Large intestine (tissue), 3 donors: Measurements from ENCODE around the gene SLC37A1. TPM values are rescaled to one million over a fixed set of nuclear protein-coding genes. Genes with fewer than 3 reads are reported as not detected.

Experiments
- DNase-seq, 2 donors: peaks; one replicate each; pipeline versions ENCODE4 v3.0.0 to v3.0.0-alpha.2; 2013
- H3K27ac ChIP-seq: one replicate; pipeline ENCODE4 v1.5.1; 2013; ENCODE audit warnings: low read length
- H3K27me3 ChIP-seq: 2 replicates; pipeline ENCODE4 v1.6.1; 2013; ENCODE audit warnings: low read length; ENCODE audit not compliant: control insufficient read depth, insufficient read depth
- H3K36me3 ChIP-seq: 2 replicates; pipeline ENCODE4 v1.6.1; 2013; ENCODE audit warnings: low read length; ENCODE audit not compliant: control insufficient read depth, insufficient read depth
- H3K4me1 ChIP-seq: one replicate; pipeline ENCODE4 v1.6.1; 2013; ENCODE audit warnings: low read length; ENCODE audit not compliant: control insufficient read depth, insufficient read depth
- H3K4me3 ChIP-seq: one replicate; pipeline ENCODE4 v1.5.1; 2013; ENCODE audit warnings: low read length
- H3K9me3 ChIP-seq: one replicate; pipeline ENCODE4 v1.6.1; 2013; ENCODE audit warnings: mild to moderate bottlenecking, low read depth, low read length, moderate library complexity; ENCODE audit not compliant: control insufficient read depth
- WGBS: methylation state at CpG from one replicate; pipeline ENCODE4 v1.1.5; 2013; ENCODE audit warnings: low lambda C conversion rate; ENCODE audit not compliant: insufficient coverage; 5-methylcytosine and 5-hydroxymethylcytosine counted together
- polyA plus RNA-seq: library from polyadenylated mRNA; unstranded; fragments of 120-200 nt; gene quantifications from one replicate; pipeline ENCODE4 v1.2.1, GENCODE V29; 2013

SLC37A1 gene
- polyA plus RNA-seq, 1 donor = 35.9 TPM

- H3K36me3 ChIP-seq = peaks cover 18% of the 10 kb centered on the region
- H3K4me3 ChIP-seq = no peak overlapping the region
- no CpG with 5 or more reads among the region's 13 CpGs for WGBS
- H3K27me3 ChIP-seq = no peaks in the 10 kb centered on the region
- DNase-seq = no peak
- H3K4me1 ChIP-seq = no peaks in the 10 kb centered on the region
- no peaks in the 10 kb centered on the region for H3K9me3 ChIP-seq
- no peak overlapping the region for H3K27ac ChIP-seq
Observed at GRCh38 chr21:42581336-42581992, 67.8 kb downstream of the SLC37A1 start.

DNA sequence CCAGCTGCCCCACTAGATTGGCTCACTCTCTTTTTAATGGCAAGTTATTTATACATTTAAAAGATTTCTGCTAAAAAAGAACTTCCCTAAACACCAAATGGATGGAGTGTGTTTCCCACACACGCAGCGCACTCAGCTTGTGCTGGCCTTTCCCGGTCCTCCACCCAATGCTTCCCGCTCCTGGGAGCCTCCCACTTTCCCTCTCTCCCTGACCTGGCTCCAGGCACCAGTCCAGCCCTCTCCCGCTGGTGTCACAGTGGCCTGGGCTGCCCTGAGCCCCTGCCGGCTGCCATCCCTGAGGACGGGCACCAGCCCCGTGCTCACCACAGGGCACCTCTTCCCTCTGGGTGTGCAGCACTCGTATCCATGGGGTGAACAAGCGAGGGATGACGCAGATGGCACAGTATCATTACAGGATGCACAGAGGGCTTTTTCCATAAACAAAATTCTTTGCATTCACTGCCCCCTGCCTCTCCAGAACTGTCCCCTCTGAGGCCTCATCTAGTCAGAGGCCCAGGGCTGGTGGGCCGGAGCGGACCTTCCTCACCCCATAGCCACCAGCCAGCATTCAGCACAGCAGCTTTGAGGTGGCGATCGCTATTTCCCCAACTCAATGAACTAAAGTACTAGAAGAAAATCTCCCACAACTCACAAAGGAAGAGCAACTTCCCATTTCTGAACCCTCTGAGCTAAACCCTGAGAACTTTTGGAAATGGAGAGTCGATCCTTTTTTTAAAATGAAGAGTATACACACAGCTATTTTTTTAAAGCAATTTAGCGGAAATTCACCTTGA is 68.5 kb downstream of the SLC37A1 start:
- Histone ChIP-seq H3K4me3 (no peak overlapping the region), H3K4me1 (no peaks in the 10 kb centered on the region), H3K9me3 (no peaks in the 10 kb centered on the region), H3K27ac (no peak overlapping the region), H3K27me3 (no peaks in the 10 kb centered on the region), H3K36me3 (peaks cover 18% of the 10 kb centered on the region)
- DNase-seq = no peak
- 100% methylated on average over 2 of the region's 17 CpGs for WGBS

- H3K9me3 ChIP-seq = no peaks in the 10 kb centered on the region
- H3K4me1 ChIP-seq = no peaks in the 10 kb centered on the region
- no peak overlapping the region for H3K27ac ChIP-seq
- H3K36me3 ChIP-seq = peaks cover 16% of the 10 kb centered on the region
- H3K27me3 ChIP-seq = no peaks in the 10 kb centered on the region
- H3K4me3 ChIP-seq = no peak overlapping the region
- no peak for DNase-seq
- WGBS = no CpG with 5 or more reads among the region's 22 CpGs
Observed at GRCh38 chr21:42582787-42583476, 69.3 kb downstream of the SLC37A1 start.

GRCh38 chr21:42583477-42584295 is 70.0 kb downstream of the SLC37A1 start:
- DNase-seq = no peak
- no CpG with 5 or more reads among the region's 20 CpGs for WGBS

GRCh38 chr21:42584296-42584641 is 70.6 kb downstream of the SLC37A1 start:
- no CpG with 5 or more reads among the region's 11 CpGs for WGBS
- H3K27me3 ChIP-seq = no peaks in the 10 kb centered on the region
- H3K4me3 ChIP-seq = no peak overlapping the region
- no peaks in the 10 kb centered on the region for H3K4me1 ChIP-seq
- H3K9me3 ChIP-seq = no peaks in the 10 kb centered on the region
- peaks cover 11% of the 10 kb centered on the region for H3K36me3 ChIP-seq
- no peak for DNase-seq
- no peak overlapping the region for H3K27ac ChIP-seq

More at GRCh38 chr21:42583477-42584295, 70.0 kb downstream of the SLC37A1 start:
- peaks cover 11% of the 10 kb centered on the region for H3K36me3 ChIP-seq
- no peaks in the 10 kb centered on the region for H3K27me3 ChIP-seq
- H3K4me1 ChIP-seq = no peaks in the 10 kb centered on the region
- no peak overlapping the region for H3K4me3 ChIP-seq
- no peak overlapping the region for H3K27ac ChIP-seq
- H3K9me3 ChIP-seq = no peaks in the 10 kb centered on the region

- H3K27me3 ChIP-seq = no peaks in the 10 kb centered on the region
- H3K4me3 ChIP-seq = no peak overlapping the region
- no CpG with 5 or more reads among the region's 10 CpGs for WGBS
- H3K27ac ChIP-seq = no peak overlapping the region
- H3K9me3 ChIP-seq = no peaks in the 10 kb centered on the region
- DNase-seq = no peak
- H3K4me1 ChIP-seq = no peaks in the 10 kb centered on the region
- H3K36me3 ChIP-seq = peaks cover 3% of the 10 kb centered on the region
Observed at GRCh38 chr21:42585881-42586280, 72.2 kb downstream of the SLC37A1 start.

GRCh38 chr21:42586406-42586805 is 72.8 kb downstream of the SLC37A1 start:
- Histone ChIP-seq H3K4me3 (no peak overlapping the region), H3K27me3 (no peaks in the 10 kb centered on the region), H3K36me3 (peaks cover 2% of the 10 kb centered on the region), H3K9me3 (no peaks in the 10 kb centered on the region), H3K27ac (no peak overlapping the region), H3K4me1 (no peaks in the 10 kb centered on the region)
- no peak for DNase-seq
- no CpG with 5 or more reads among the region's 19 CpGs for WGBS

DNA sequence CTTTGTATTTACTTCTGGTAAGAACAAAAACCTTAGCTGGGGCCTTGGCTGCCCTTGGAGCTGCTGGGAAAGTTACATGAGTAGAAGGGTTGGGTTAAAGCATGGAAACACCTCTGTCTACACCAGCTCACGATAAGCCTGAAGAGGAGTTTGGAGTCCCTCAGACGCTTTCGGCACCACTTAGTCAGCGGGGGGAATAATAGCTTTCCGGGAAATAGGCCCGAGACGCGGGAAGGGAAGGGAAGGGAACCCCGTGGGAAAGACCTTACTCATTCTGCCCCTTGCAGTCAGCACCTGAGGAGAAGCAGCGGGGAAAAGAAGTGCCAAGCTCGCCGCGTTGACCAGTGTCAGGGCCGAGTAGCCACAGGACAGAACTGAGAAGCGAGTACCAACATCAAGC is 73.4 kb downstream of the SLC37A1 start:
- no peak overlapping the region for H3K27ac ChIP-seq
- no CpG with 5 or more reads among the region's 15 CpGs for WGBS
- H3K4me1 ChIP-seq = no peaks in the 10 kb centered on the region
- no peak for DNase-seq
- no peak overlapping the region for H3K4me3 ChIP-seq
- H3K27me3 ChIP-seq = no peaks in the 10 kb centered on the region
- H3K9me3 ChIP-seq = no peaks in the 10 kb centered on the region
- peaks cover 2% of the 10 kb centered on the region for H3K36me3 ChIP-seq

- 90% methylated on average over 2 of the region's 20 CpGs for WGBS
- H3K9me3 ChIP-seq = no peaks in the 10 kb centered on the region
- no peak overlapping the region for H3K27ac ChIP-seq
- no peak for DNase-seq
- peaks cover 3% of the 10 kb centered on the region for H3K4me1 ChIP-seq
- H3K27me3 ChIP-seq = no peaks in the 10 kb centered on the region
- no peaks in the 10 kb centered on the region for H3K36me3 ChIP-seq
- no peak overlapping the region for H3K4me3 ChIP-seq
Observed at GRCh38 chr21:42590431-42591131, 76.9 kb downstream of the SLC37A1 start.
